HG03280 (cell line): ENCODE data around the gene PIK3C2B.

Experiments
- ATAC-seq: cut with Tn5 transposase; IDR thresholded peaks from one replicate; pipeline ENCODE4 v1.9.1; 2021; ENCODE audit warnings: mild to moderate bottlenecking, moderate library complexity; ENCODE audit not compliant: unreplicated experiment

The PIK3C2B gene

GRCh38 chr1:204461331-204462228 lies 33.0 kb downstream of the PIK3C2B start:
- ATAC-seq = no peak

GRCh38 chr1:204460346-204460745 lies 34.3 kb downstream of the PIK3C2B start:
- no peak for ATAC-seq

DNA sequence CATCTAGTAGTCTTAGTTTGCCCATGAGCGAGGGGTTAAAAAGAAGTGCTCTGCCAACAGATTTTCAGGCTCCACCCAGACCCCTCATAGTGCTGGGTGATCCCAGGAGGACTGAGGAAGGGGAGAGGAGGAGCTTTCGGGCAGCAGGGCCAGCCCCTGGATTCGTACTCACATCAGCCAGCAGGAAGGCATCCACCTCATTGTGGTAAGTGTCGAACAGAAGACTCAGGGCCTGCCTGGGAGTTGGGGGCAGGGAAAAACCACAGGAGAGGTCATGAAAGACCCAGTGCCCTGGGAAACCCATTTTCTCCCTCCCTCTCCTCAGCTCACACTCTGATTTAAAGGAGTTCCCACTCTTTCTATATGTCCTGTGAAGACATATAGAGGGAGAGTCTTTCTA lies 34.9 kb downstream of the PIK3C2B start:
- ATAC-seq = no peak

DNA sequence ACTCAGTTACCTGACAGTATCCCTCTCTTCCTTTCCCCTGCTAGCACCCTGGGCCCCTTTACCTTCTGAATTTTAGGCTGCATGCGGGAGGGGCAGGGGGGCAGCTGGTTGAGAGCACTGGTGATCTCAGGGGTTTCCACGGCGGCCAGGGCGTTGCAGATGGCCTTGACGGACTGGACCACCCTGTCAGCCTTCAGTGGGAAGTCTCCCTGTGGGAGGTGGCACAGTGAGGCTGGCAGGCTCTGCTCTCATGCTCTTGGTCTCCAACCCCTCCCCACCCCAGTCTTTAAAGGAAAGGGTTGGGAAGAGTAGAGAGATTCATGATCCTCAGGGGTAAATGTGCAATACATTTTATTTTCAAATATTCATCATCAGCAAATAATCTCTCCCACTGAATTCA lies 36.9 kb downstream of the PIK3C2B start:
- no peak for ATAC-seq

DNA sequence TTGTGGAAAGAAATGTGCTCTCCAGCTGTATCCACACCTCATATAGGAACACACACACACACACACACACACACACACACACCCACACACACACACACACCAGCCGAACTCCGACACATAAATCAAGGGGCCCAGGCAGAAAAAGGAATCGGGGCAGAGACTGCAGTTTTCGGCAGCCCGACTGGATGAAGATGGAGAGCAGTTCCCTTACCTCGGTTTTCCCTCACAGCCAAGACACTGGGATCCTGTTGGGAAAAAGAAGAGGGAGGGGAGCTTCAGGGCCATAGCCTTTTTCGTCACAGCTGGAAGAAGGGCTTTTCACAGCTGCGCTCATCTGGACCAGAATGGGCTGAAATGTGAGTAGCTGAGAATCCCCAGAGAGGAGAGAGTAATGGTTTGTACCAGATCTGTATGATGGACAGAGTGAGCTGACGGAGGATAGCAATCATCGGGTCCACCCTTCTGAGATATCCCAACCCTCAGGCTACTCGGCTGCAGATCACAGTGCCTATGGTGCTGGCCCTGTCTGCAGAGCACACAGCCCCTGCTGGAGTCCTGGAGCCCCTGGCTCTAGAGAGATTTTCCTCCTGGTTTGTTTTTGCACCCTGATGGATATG lies 37.7 kb downstream of the PIK3C2B start:
- ATAC-seq = no peak

GRCh38 chr1:204455831-204456145 lies 38.8 kb downstream of the PIK3C2B start:
- ATAC-seq = no peak

- ATAC-seq = no peak
Measured at GRCh38 chr1:204455063-204455830, 39.4 kb downstream of the PIK3C2B start.

- no peak for ATAC-seq
Measured at GRCh38 chr1:204454476-204454875, 40.1 kb downstream of the PIK3C2B start.

GRCh38 chr1:204453141-204453772 lies 41.3 kb downstream of the PIK3C2B start:
- ATAC-seq = peak; percentile 66

GRCh38 chr1:204451352-204452124 lies 43.1 kb downstream of the PIK3C2B start:
- no peak for ATAC-seq

DNA sequence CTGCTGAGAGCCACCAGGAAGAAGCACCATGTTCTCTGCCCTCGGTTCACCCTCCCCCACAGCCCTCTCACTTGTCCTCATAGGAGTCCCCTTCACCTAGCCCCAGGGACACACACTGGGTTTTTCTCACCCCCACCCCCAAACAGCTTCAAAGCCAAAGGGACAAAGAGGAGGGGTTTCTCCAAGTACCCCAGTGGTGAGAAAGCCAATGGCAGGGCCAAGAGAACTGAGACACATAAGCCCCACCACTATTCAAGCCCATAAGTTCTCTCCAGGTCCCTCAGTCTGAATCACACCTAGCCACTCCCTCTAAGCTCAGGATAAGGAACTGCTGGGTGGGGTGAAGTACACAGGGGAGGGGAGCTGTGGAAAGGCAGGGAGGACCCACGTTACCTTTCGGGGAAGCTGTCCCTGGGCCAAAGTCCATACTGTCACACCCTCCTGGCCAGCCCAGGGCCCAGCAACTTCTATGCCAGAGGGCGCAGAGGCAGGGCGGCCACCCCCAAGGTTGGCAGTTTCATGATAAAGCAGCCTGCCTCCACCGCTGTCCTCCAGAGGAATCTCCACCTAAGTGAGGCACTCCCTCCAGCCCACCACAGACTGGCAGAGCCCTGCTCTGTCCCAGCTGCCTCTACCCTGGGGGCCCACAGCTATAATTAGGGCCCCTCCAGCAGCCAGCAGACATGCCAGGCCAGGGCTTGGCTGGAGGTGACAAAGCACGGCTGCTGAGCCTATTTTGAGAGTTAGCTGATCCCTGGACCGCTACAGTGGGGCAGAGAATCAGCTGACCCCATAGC lies 43.9 kb downstream of the PIK3C2B start:
- no peak for ATAC-seq

DNA sequence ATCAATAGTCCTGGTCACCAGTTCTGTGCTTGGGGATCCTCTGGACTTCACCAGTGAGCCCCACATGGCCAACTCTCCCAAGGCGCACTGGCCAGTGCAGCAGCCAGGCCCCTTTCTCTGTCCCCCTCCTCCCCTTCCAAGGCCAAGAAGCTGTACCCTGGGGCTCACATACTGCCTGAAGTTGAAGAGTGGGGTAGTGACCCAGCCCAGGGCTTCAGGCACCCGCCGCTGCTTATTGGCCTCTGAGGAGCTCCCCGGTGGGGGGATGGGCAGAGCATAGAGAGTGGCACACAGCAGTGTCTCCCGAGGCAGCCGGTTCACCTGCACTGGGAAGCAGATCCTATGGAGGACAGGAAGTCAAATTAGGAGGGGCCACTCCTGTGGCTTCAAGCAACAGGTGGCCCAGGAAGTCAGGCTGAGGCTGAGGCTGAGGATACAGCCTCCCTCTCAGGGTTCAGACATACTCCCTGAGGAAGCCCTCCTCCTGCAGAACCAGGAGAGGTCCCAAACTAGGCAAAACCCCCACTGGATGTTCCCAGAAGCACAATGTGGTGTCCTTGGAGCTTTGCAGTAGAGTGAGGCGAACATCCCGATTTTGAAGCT lies 44.8 kb downstream of the PIK3C2B start:
- ATAC-seq = no peak

- ATAC-seq = no peak
Measured at GRCh38 chr1:204448991-204449677, 45.5 kb downstream of the PIK3C2B start.

DNA sequence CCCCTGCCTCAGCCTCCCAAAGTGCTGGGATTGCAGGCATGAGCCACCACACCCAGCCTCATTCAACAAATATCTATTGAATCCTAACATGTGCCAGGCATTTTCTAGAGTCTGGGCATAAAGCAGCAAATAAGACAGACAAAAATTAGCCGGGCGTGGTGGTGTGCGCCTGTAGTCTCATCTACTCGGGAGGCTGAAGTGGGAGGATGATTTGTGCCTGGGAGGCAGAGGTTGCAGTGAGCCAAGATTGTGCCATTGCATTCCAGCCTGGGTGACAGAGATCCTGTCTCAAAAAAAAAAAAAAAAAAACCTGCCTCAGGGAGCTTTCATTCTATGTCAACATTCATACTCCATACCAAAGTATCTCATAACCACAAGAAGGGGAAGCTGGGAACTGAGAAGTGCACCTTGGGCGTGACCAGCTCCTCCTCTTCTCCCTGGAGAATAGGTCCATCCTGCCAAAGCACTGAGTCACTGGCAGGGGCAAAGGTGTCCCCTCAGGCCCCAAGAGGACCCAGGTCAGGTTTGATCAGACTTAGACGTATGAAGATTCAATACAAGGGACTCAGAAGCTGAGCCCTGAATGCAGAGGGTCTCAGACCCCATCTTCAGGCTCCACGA lies 46.2 kb downstream of the PIK3C2B start:
- ATAC-seq = no peak

- no peak for ATAC-seq
Measured at GRCh38 chr1:204447736-204448135, 46.9 kb downstream of the PIK3C2B start.

- ATAC-seq = no peak
Measured at GRCh38 chr1:204447190-204447589, 47.4 kb downstream of the PIK3C2B start.

GRCh38 chr1:204446413-204447111 lies 48.0 kb downstream of the PIK3C2B start:
- ATAC-seq = no peak
